OCI-LY1 (cell line): Measurements from ENCODE around the gene RAPGEF3.

ENCODE experiments used
- H2AFZ ChIP-seq: fragments of 200-600 bp; sonication (generic), shearing (Covaris generic); 2 replicates; pipeline ENCODE4 v1.6.0; 2014; ENCODE audit warnings: antibody characterized with exemption, mild to moderate bottlenecking, low read length
- H3F3A ChIP-seq: fragments of 200-600 bp; sonication (generic), shearing (Covaris generic); 2 replicates; pipeline ENCODE4 v1.6.0; 2014; ENCODE audit warnings: mild to moderate bottlenecking, antibody characterized with exemption, low read length, moderate library complexity; ENCODE audit not compliant: insufficient read depth
- H3K27ac ChIP-seq: fragments of 200-600 bp; sonication (generic); 2 replicates; pipeline ENCODE4 v1.5.1; 2014; ENCODE audit warnings: low read length, mixed run types, mild to moderate bottlenecking, low read depth; ENCODE audit not compliant: poor library complexity, severe bottlenecking
- H3K27me3 ChIP-seq: fragments of 200-600 bp; sonication (generic); 2 replicates; pipeline ENCODE4 v1.6.0; 2014; ENCODE audit warnings: antibody characterized with exemption, mild to moderate bottlenecking, low read length, moderate library complexity; ENCODE audit not compliant: insufficient read depth
- H3K36me3 ChIP-seq: fragments of 200-600 bp; sonication (generic); 2 replicates; pipeline ENCODE4 v1.6.1; 2014; ENCODE audit warnings: mild to moderate bottlenecking, antibody characterized with exemption, low read length, moderate library complexity, mixed read lengths; ENCODE audit not compliant: insufficient read depth
- H3K4me1 ChIP-seq: fragments of 200-600 bp; sonication (generic); 2 replicates; pipeline ENCODE4 v1.5.1; 2014; ENCODE audit warnings: mild to moderate bottlenecking, low read length, moderate library complexity; ENCODE audit not compliant: insufficient read depth, severe bottlenecking
- H3K4me2 ChIP-seq: fragments of 200-600 bp; sonication (generic), shearing (Covaris generic); 2 replicates; pipeline ENCODE4 v1.6.1; 2014; ENCODE audit warnings: low read length
- H3K4me3 ChIP-seq: fragments of 200-600 bp; sonication (generic); 2 replicates; pipeline ENCODE4 v1.5.1; 2014; ENCODE audit warnings: low read length, low read depth, mild to moderate bottlenecking, mixed read lengths; ENCODE audit not compliant: poor library complexity, severe bottlenecking
- H3K79me2 ChIP-seq: fragments of 200-600 bp; shearing (Covaris generic); 2 replicates; pipeline ENCODE4 v1.6.1; 2016; ENCODE audit warnings: mixed run types, low read length, mixed read lengths; ENCODE audit not compliant: insufficient read depth
- H3K9ac ChIP-seq: fragments of 200-600 bp; sonication (generic), shearing (Covaris generic); 2 replicates; pipeline ENCODE4 v1.6.1; 2014; ENCODE audit warnings: mild to moderate bottlenecking, low read length, mixed read lengths
- H3K9me2 ChIP-seq: fragments of 200-600 bp; sonication (generic), shearing (Covaris generic); 2 replicates; pipeline ENCODE4 v1.6.1; 2014; ENCODE audit warnings: low read depth, mild to moderate bottlenecking, low read length, mixed read lengths
- H3K9me3 ChIP-seq: fragments of 200-600 bp; shearing (Covaris generic); 2 replicates; pipeline ENCODE4 v1.6.1; 2014; ENCODE audit warnings: low read length, mixed read lengths
- H4K20me1 ChIP-seq: fragments of 200-600 bp; sonication (generic), shearing (Covaris generic); 2 replicates; pipeline ENCODE4 v1.6.0; 2016; ENCODE audit warnings: mild to moderate bottlenecking, low read length; ENCODE audit not compliant: insufficient read depth
- EZH2 ChIP-seq: fragments of 200-600 bp; sonication (generic), shearing (Covaris generic); IDR thresholded peaks from 2 replicates; pipeline ENCODE4 v1.8.0; 2017; ENCODE audit warnings: borderline replicate concordance, mixed run types, mild to moderate bottlenecking, antibody characterized with exemption, low read length, moderate library complexity, mixed read lengths
- TF ChIP-seq, protein P1 (sequence below): fragments of 200-600 bp; sonication (generic), shearing (Covaris generic); IDR thresholded peaks from 2 replicates; pipeline ENCODE4 v1.5.1; 2017; ENCODE audit warnings: mild to moderate bottlenecking, antibody characterized with exemption, low read length, moderate library complexity, mixed read lengths

The RAPGEF3 gene

GRCh38 chr12:47758834-47759690 lies at the start of gene RAPGEF3:
TSS of gene RAPGEF3 (minus strand) at chr12:47758880. CDS start at chr12:47758556, 324 bp downstream.
- H3K9ac ChIP-seq = peak within 1 kb of the TSS; percentile 43
- no peaks in the 10 kb centered on the region for H3K9me2 ChIP-seq
- H3K9me3 ChIP-seq = no peaks in the 10 kb centered on the region
- H3K79me2 ChIP-seq = no peaks in the 10 kb centered on the region
- peaks cover 4% of the 10 kb centered on the region; the same call in 1 of the 2 replicates for H3K27me3 ChIP-seq
- peak within 1 kb of the TSS; percentile 62 for H3K4me3 ChIP-seq
- no peaks in the 10 kb centered on the region for H3K36me3 ChIP-seq
- no peaks in the 10 kb centered on the region for H4K20me1 ChIP-seq
- TF ChIP-seq, protein P1, sequence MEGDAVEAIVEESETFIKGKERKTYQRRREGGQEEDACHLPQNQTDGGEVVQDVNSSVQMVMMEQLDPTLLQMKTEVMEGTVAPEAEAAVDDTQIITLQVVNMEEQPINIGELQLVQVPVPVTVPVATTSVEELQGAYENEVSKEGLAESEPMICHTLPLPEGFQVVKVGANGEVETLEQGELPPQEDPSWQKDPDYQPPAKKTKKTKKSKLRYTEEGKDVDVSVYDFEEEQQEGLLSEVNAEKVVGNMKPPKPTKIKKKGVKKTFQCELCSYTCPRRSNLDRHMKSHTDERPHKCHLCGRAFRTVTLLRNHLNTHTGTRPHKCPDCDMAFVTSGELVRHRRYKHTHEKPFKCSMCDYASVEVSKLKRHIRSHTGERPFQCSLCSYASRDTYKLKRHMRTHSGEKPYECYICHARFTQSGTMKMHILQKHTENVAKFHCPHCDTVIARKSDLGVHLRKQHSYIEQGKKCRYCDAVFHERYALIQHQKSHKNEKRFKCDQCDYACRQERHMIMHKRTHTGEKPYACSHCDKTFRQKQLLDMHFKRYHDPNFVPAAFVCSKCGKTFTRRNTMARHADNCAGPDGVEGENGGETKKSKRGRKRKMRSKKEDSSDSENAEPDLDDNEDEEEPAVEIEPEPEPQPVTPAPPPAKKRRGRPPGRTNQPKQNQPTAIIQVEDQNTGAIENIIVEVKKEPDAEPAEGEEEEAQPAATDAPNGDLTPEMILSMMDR = peak; percentile 42
- TF ChIP-seq EZH2 = no peak
- peak within 1 kb of the TSS; percentile 91 for H3K4me2 ChIP-seq
- no peaks in the 10 kb centered on the region for H3F3A ChIP-seq
- no peak within 1 kb of the TSS for H2AFZ ChIP-seq
- no peak within 1 kb of the TSS for H3K27ac ChIP-seq
- peaks cover 13% of the 10 kb centered on the region for H3K4me1 ChIP-seq

- no peaks in the 10 kb centered on the region for H3F3A ChIP-seq
- H3K9me3 ChIP-seq = no peaks in the 10 kb centered on the region
- no peak for TF ChIP-seq EZH2
- TF ChIP-seq, protein P1 = no peak
- no peaks in the 10 kb centered on the region for H4K20me1 ChIP-seq
- no peak overlapping the region for H2AFZ ChIP-seq
- no peak overlapping the region; the same call in 1 of the 2 replicates for H3K9ac ChIP-seq
- H3K27me3 ChIP-seq = no peaks in the 10 kb centered on the region
- H3K4me1 ChIP-seq = peaks cover 95% of the 10 kb centered on the region
- H3K79me2 ChIP-seq = peaks cover 25% of the 10 kb centered on the region
- peak overlapping the region; percentile 67 for H3K4me2 ChIP-seq
- peaks cover 30% of the 10 kb centered on the region for H3K36me3 ChIP-seq
- no peaks in the 10 kb centered on the region for H3K9me2 ChIP-seq
- H3K27ac ChIP-seq = peak overlapping the region; percentile 98
- H3K4me3 ChIP-seq = peak overlapping the region; percentile 44
Measured at GRCh38 chr12:47808050-47808449, 49.4 kb upstream of the RAPGEF3 start.

GRCh38 chr12:47807338-47807737 lies 48.7 kb upstream of the RAPGEF3 start:
- Histone ChIP-seq H3K27ac (peak overlapping the region; percentile 98), H3K9me3 (no peaks in the 10 kb centered on the region), H2AFZ (no peak overlapping the region), H3F3A (no peaks in the 10 kb centered on the region), H4K20me1 (no peaks in the 10 kb centered on the region), H3K4me3 (no peak overlapping the region), H3K4me1 (peaks cover 97% of the 10 kb centered on the region), H3K9ac (no peak overlapping the region), H3K4me2 (peak overlapping the region; percentile 67; the same call in 1 of the 2 replicates), H3K36me3 (peaks cover 30% of the 10 kb centered on the region), H3K9me2 (no peaks in the 10 kb centered on the region), H3K27me3 (no peaks in the 10 kb centered on the region), H3K79me2 (peaks cover 23% of the 10 kb centered on the region)
- TF ChIP-seq, protein P1 = no peak
- TF ChIP-seq EZH2 = no peak
